Measurements from ENCODE around the gene L3MBTL4.
"Not testable (repeated sequence)": the region's sequence is repeated elsewhere in the genome, so short reads cannot be mapped to it uniquely, and the experiment has no call there.

L3MBTL4 gene

GRCh38 chr18:6060149-6060548, 354.6 kb downstream of the L3MBTL4 start:
- H3K4me3 Mint-ChIP-seq = no peak overlapping the region
- ATAC-seq (ENCODE audit: low read depth) = no peak
- no peaks in the 10 kb centered on the region for H3K27me3 Mint-ChIP-seq

GRCh38 chr18:6059551-6059950, 355.2 kb downstream of the L3MBTL4 start:
- Mint-ChIP-seq H3K36me3 (no peaks in the 10 kb centered on the region), H3K27me3 (no peaks in the 10 kb centered on the region), H3K9me3 (peaks cover 1% of the 10 kb centered on the region), H3K4me1 (no peaks in the 10 kb centered on the region), H3K27ac (no peak overlapping the region), H3K4me3 (no peak overlapping the region)
- DNase-seq (ENCODE audit: low spot score in 2 of 2) = no peak
- no peak for ATAC-seq (ENCODE audit: low read depth)

More at GRCh38 chr18:6060149-6060548, 354.6 kb downstream of the L3MBTL4 start:
- no peak for DNase-seq (ENCODE audit: low spot score in 2 of 2)
- no peak overlapping the region for H3K27ac Mint-ChIP-seq
- peaks cover 1% of the 10 kb centered on the region for H3K9me3 Mint-ChIP-seq
- no peaks in the 10 kb centered on the region for H3K36me3 Mint-ChIP-seq
- H3K4me1 Mint-ChIP-seq = no peaks in the 10 kb centered on the region

- DNase-seq (ENCODE audit: low spot score in 2 of 2) = no peak
Observed at GRCh38 chr18:6058941-6059340, 355.8 kb downstream of the L3MBTL4 start.

GRCh38 chr18:6057604-6058003, 357.1 kb downstream of the L3MBTL4 start:
- no peaks in the 10 kb centered on the region for H3K36me3 Mint-ChIP-seq
- H3K27me3 Mint-ChIP-seq = no peaks in the 10 kb centered on the region
- no peak overlapping the region for H3K4me3 Mint-ChIP-seq
- H3K27ac Mint-ChIP-seq = no peak overlapping the region
- peaks cover 1% of the 10 kb centered on the region for H3K9me3 Mint-ChIP-seq
- ATAC-seq (ENCODE audit: low read depth) (no peak), DNase-seq (ENCODE audit: low spot score in 2 of 2) (no peak)
- no peaks in the 10 kb centered on the region for H3K4me1 Mint-ChIP-seq

More at GRCh38 chr18:6058941-6059340, 355.8 kb downstream of the L3MBTL4 start:
- H3K4me3 Mint-ChIP-seq = no peak overlapping the region
- no peaks in the 10 kb centered on the region for H3K36me3 Mint-ChIP-seq
- no peaks in the 10 kb centered on the region for H3K27me3 Mint-ChIP-seq
- H3K4me1 Mint-ChIP-seq = no peaks in the 10 kb centered on the region
- peaks cover 1% of the 10 kb centered on the region for H3K9me3 Mint-ChIP-seq
- H3K27ac Mint-ChIP-seq = no peak overlapping the region
- ATAC-seq (ENCODE audit: low read depth) = no peak

- H3K36me3 Mint-ChIP-seq = no peaks in the 10 kb centered on the region
- DNase-seq (ENCODE audit: low spot score in 2 of 2) = no peak
- no peak for ATAC-seq (ENCODE audit: low read depth)
Observed at GRCh38 chr18:6056171-6056910, 358.4 kb downstream of the L3MBTL4 start.

GRCh38 chr18:6055711-6056110, 359.0 kb downstream of the L3MBTL4 start:
- Mint-ChIP-seq H3K27ac (no peak overlapping the region), H3K36me3 (no peaks in the 10 kb centered on the region), H3K27me3 (no peaks in the 10 kb centered on the region), H3K4me3 (no peak overlapping the region), H3K4me1 (no peaks in the 10 kb centered on the region), H3K9me3 (no peaks in the 10 kb centered on the region)
- ATAC-seq (ENCODE audit: low read depth) = no peak
- no peak for DNase-seq (ENCODE audit: low spot score in 2 of 2)

More at GRCh38 chr18:6056171-6056910, 358.4 kb downstream of the L3MBTL4 start:
- no peaks in the 10 kb centered on the region for H3K27me3 Mint-ChIP-seq
- H3K4me1 Mint-ChIP-seq = no peaks in the 10 kb centered on the region
- no peak overlapping the region for H3K4me3 Mint-ChIP-seq
- H3K27ac Mint-ChIP-seq = no peak overlapping the region
- H3K9me3 Mint-ChIP-seq = no peaks in the 10 kb centered on the region

- peaks cover 2% of the 10 kb centered on the region for H3K9me3 Mint-ChIP-seq
- no peak overlapping the region for H3K27ac Mint-ChIP-seq
- no peaks in the 10 kb centered on the region for H3K4me1 Mint-ChIP-seq
- no peak overlapping the region for H3K4me3 Mint-ChIP-seq
- DNase-seq (ENCODE audit: low spot score in 2 of 2) (no peak), ATAC-seq (ENCODE audit: low read depth) (no peak)
- H3K27me3 Mint-ChIP-seq = no peaks in the 10 kb centered on the region
- no peaks in the 10 kb centered on the region for H3K36me3 Mint-ChIP-seq
Observed at GRCh38 chr18:6054256-6054842, 360.4 kb downstream of the L3MBTL4 start.

- no peak overlapping the region for H3K27ac Mint-ChIP-seq
- no peaks in the 10 kb centered on the region for H3K27me3 Mint-ChIP-seq
- H3K36me3 Mint-ChIP-seq = no peaks in the 10 kb centered on the region
- H3K4me3 Mint-ChIP-seq = no peak overlapping the region
- no peak for ATAC-seq (ENCODE audit: low read depth)
- H3K4me1 Mint-ChIP-seq = no peaks in the 10 kb centered on the region
- DNase-seq (ENCODE audit: low spot score in 2 of 2) = no peak
- peaks cover 3% of the 10 kb centered on the region for H3K9me3 Mint-ChIP-seq
Observed at GRCh38 chr18:6052449-6052913, 362.2 kb downstream of the L3MBTL4 start.

- not testable (repeated sequence) for H3K36me3 Mint-ChIP-seq; H3K4me1 Mint-ChIP-seq; DNase-seq (ENCODE audit: low spot score in 2 of 2); H3K4me3 Mint-ChIP-seq; H3K27ac Mint-ChIP-seq; ATAC-seq (ENCODE audit: low read depth); H3K27me3 Mint-ChIP-seq
- peaks cover 13% of the 10 kb centered on the region for H3K9me3 Mint-ChIP-seq
Observed at GRCh38 chr18:6047596-6047995, 367.1 kb downstream of the L3MBTL4 start.

GRCh38 chr18:6044773-6045172, 369.9 kb downstream of the L3MBTL4 start:
- Mint-ChIP-seq H3K27ac (no peak overlapping the region), H3K27me3 (peaks cover 3% of the 10 kb centered on the region), H3K4me1 (no peaks in the 10 kb centered on the region), H3K4me3 (no peak overlapping the region), H3K9me3 (peaks cover 19% of the 10 kb centered on the region), H3K36me3 (peaks cover 7% of the 10 kb centered on the region)
- ATAC-seq (ENCODE audit: low read depth) = no peak
- no peak for DNase-seq (ENCODE audit: low spot score in 2 of 2)

GRCh38 chr18:6044319-6044718, 370.4 kb downstream of the L3MBTL4 start:
- Mint-ChIP-seq H3K4me1 (no peaks in the 10 kb centered on the region), H3K27me3 (peaks cover 3% of the 10 kb centered on the region), H3K27ac (no peak overlapping the region), H3K9me3 (peaks cover 17% of the 10 kb centered on the region), H3K4me3 (no peak overlapping the region), H3K36me3 (peaks cover 7% of the 10 kb centered on the region)
- no peak for DNase-seq (ENCODE audit: low spot score in 2 of 2)
- no peak for ATAC-seq (ENCODE audit: low read depth)

GRCh38 chr18:6039055-6039454, 375.7 kb downstream of the L3MBTL4 start:
- Mint-ChIP-seq H3K9me3 (peaks cover 18% of the 10 kb centered on the region), H3K4me1 (no peaks in the 10 kb centered on the region), H3K27me3 (peaks cover 2% of the 10 kb centered on the region), H3K27ac (no peak overlapping the region), H3K4me3 (no peak overlapping the region), H3K36me3 (peaks cover 9% of the 10 kb centered on the region)
- ATAC-seq (ENCODE audit: low read depth) (no peak), DNase-seq (ENCODE audit: low spot score in 2 of 2) (no peak)

GRCh38 chr18:6031442-6031841, 383.3 kb downstream of the L3MBTL4 start:
- Mint-ChIP-seq H3K4me1 (no peaks in the 10 kb centered on the region), H3K27me3 (no peaks in the 10 kb centered on the region), H3K9me3 (peaks cover 8% of the 10 kb centered on the region), H3K27ac (no peak overlapping the region), H3K4me3 (no peak overlapping the region), H3K36me3 (no peaks in the 10 kb centered on the region)
- ATAC-seq (ENCODE audit: low read depth) (no peak), DNase-seq (ENCODE audit: low spot score in 2 of 2) (no peak)

GRCh38 chr18:6031002-6031401, 383.7 kb downstream of the L3MBTL4 start:
- H3K27me3 Mint-ChIP-seq = no peaks in the 10 kb centered on the region
- no peak for DNase-seq (ENCODE audit: low spot score in 2 of 2)
- no peaks in the 10 kb centered on the region for H3K4me1 Mint-ChIP-seq
- H3K9me3 Mint-ChIP-seq = peaks cover 5% of the 10 kb centered on the region
- no peak for ATAC-seq (ENCODE audit: low read depth)
- H3K36me3 Mint-ChIP-seq = no peaks in the 10 kb centered on the region
- H3K4me3 Mint-ChIP-seq = no peak overlapping the region
- H3K27ac Mint-ChIP-seq = no peak overlapping the region
